Measurements from ENCODE around the gene GABBR1.
A peak's percentile ranks its signal among the peaks of the same experiment; 100 is the strongest.

GABBR1 gene

DNA sequence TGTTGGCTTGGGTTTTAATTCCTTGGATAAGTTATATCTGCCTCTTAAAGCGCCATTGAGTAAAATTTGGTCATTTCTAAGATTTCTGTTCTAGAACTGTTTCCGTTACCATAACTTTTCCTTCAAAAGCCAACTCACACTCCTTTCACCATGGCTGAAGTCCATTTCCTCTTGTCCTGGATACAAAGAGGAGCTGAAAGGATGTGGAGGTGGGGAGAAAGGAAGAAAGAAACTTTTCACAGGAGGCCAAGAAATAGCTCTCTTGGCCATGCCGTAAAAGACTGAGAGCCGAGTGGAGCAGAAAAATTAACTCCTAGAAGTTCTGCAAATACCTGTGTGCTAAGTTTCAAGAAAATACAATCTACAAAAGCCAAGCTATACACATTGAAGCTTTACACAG, 21.6 kb downstream of the GABBR1 start:
- DNase-seq (ENCODE audit: low spot score), result no peak
- ChIA-PET CTCF (interaction anchor here (0.6 to 0.7 kb wide), 3 partner anchors 21 to 287 kb away, joined by 3 read pairs; partner anchors contain the start of gene GABBR1), POLR2A (ENCODE audit: low non-redundant PET) (no interaction called here)
- H3K27ac ChIP-seq, result no peak overlapping the region
- TF ChIP-seq, protein P1, sequence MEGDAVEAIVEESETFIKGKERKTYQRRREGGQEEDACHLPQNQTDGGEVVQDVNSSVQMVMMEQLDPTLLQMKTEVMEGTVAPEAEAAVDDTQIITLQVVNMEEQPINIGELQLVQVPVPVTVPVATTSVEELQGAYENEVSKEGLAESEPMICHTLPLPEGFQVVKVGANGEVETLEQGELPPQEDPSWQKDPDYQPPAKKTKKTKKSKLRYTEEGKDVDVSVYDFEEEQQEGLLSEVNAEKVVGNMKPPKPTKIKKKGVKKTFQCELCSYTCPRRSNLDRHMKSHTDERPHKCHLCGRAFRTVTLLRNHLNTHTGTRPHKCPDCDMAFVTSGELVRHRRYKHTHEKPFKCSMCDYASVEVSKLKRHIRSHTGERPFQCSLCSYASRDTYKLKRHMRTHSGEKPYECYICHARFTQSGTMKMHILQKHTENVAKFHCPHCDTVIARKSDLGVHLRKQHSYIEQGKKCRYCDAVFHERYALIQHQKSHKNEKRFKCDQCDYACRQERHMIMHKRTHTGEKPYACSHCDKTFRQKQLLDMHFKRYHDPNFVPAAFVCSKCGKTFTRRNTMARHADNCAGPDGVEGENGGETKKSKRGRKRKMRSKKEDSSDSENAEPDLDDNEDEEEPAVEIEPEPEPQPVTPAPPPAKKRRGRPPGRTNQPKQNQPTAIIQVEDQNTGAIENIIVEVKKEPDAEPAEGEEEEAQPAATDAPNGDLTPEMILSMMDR (conservative IDR thresholded peaks at IDR 0.05; ENCODE audit: low read depth), result no peak

DNA sequence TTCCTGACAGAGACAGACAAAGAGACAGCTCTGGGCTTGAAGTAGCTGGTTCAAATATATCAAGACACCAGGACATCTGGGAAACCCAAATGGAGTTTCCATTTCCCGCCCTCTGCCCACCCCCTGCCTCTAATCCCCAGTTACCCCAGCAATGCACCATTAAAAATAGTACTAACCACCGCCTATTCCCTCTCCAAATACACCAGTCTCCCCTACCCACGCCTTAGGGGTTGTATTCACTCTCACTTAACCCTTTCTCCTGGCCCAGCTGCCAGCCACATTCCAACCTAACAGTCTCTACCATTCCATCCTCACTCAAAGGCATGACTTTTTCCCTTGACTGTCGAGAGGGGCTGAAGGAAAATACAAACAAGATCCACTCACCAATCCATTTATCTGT, 22.4 kb downstream of the GABBR1 start:
- TF ChIP-seq, protein P1 (conservative IDR thresholded peaks at IDR 0.05; ENCODE audit: low read depth), result no peak
- DNase-seq (ENCODE audit: low spot score), result no peak
- H3K27ac ChIP-seq, result no peak overlapping the region
- POLR2A ChIA-PET (ENCODE audit: low non-redundant PET), result no interaction called here
- CTCF ChIA-PET, result interaction anchor here (0.7 kb wide), 1 partner anchor 40 kb away, joined by 3 read pairs; no protein-coding TSS in a partner anchor

DNA sequence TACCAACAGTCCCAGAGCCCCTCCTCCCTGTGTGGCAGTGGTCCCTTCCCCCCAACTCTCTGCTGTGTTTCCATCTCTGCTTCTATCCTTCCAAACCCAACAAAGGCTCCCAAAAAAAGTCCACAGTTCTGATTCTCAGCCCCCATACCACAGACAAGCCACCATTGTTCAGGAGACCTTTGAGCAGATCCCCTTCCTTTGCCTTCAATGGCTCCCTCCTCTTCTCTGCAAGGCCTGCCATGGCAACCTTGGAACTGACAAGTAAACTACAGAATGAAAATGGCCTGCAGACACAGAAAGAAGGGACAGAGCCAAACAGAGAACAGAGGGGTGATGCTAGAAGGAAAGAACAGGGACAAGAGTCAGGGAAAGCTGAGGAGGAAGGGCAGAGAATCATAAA, 24.9 kb downstream of the GABBR1 start:
- TF ChIP-seq, protein P1 (conservative IDR thresholded peaks at IDR 0.05; ENCODE audit: low read depth), result no peak
- DNase-seq (ENCODE audit: low spot score), result no peak
- ChIA-PET CTCF (interaction anchor here (0.7 kb wide), 1 partner anchor 16 kb away, joined by 3 read pairs; no protein-coding TSS in a partner anchor), POLR2A (ENCODE audit: low non-redundant PET) (no interaction called here)
- no peak overlapping the region for H3K27ac ChIP-seq

DNA sequence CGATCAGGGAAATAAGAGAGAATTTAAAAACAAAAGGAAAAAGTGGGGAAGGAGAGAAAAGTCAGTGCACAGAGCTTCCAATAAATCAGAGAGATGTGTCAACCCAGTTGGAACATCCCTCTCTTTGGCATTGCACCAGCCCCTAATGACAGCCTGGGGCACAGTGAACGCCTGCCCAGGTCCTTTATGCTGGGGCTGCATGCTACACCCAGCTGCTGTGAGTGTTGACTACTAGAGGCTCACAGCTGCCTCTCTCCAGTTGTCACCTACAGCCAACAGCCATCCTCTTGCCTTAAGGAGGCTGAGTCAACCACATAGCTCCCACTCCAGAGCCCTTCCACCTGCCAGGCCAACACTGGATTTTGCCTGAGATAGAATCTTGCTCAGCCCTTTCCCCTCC, 29.1 kb downstream of the GABBR1 start:
- H3K27ac ChIP-seq, result no peak overlapping the region
- POLR2A ChIA-PET (ENCODE audit: low non-redundant PET), result no interaction called here
- DNase-seq (ENCODE audit: low spot score), result no peak
- TF ChIP-seq, protein P1 (conservative IDR thresholded peaks at IDR 0.05; ENCODE audit: low read depth), result no peak
- CTCF ChIA-PET, result interaction anchor here (0.6 kb wide), 1 partner anchor 773 kb away, joined by 3 read pairs; no protein-coding TSS in a partner anchor

DNA sequence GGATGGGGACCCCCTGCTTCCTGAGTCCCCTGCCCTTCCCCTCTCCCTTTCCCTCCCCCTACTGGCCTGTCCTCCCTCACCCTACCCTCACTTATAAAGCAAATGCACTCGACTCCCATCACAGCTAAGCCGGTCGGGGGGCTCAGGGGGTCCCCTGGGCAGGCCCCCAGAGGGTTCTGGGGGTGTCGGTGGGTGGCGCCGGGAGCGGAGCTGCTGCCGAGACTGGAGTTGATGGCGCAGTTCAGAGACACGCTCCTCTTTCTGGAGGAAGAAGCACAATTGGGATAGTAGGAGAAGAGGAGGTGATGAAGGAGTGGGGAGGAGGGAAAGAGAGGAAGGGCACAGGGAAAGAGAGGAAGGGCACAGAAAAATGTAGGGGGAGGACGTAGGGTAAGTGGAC, 29.5 kb downstream of the GABBR1 start:
- DNase-seq (ENCODE audit: low spot score), result no peak
- CTCF ChIA-PET, result interaction anchor here (0.5 to 0.6 kb wide), 3 partner anchors 101 to 773 kb away, joined by 3 read pairs; no protein-coding TSS in a partner anchor
- TF ChIP-seq, protein P1 (conservative IDR thresholded peaks at IDR 0.05; ENCODE audit: low read depth), result no peak
- POLR2A ChIA-PET (ENCODE audit: low non-redundant PET), result no interaction called here
- no peak overlapping the region for H3K27ac ChIP-seq

DNA sequence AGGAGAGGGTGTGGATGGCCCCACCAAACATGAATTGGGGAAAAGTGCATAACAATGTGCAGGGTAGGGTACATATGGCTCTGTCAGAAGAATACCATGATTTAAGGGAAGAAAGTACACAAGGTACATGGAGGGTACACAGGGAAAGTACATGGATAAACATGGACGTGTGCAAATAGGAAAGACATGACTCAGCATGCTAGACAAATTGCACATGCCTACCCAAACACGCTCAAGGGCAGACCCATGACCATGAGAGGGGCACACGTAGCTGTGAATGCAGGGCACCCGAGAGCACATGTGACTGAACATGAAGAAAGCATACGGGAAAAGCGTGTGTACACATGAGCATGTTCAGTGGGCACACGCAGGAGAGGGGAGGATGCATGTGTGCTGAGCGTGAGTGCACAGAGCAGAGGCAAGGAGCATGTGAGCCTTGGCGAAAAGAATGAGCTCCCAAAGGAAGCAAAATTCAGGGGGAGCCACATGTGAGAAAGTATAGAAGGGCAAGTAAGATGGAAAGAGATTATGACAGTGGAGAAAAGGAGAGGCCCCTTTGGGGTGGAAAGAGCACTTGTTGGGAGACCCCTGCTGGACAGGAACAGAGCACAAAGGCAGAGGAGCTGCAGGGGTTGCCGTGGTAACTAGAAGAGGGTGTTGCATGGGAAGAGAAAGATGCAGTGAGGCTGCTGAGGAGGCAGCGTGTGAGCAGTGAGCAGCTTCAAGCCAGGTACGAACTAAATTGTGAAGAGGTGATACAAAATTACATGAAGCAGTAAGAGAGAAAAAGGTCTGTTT, 30.2 kb downstream of the GABBR1 start:
- DNase-seq (ENCODE audit: low spot score), result peak; percentile 13
- POLR2A ChIA-PET (ENCODE audit: low non-redundant PET), result no interaction called here
- CTCF ChIA-PET, result interaction anchor here (0.5 to 0.6 kb wide), 2 partner anchors 100 to 540 kb away, joined by 3 read pairs; no protein-coding TSS in a partner anchor
- H3K27ac ChIP-seq, result no peak overlapping the region
- TF ChIP-seq, protein P1 (conservative IDR thresholded peaks at IDR 0.05; ENCODE audit: low read depth), result no peak

Data from RWPE1 (cell line).